Gastroesophageal sphincter (tissue), 4 donors: Measurements from ENCODE around the gene ASAP2. TPM values are rescaled to one million over a fixed set of nuclear protein-coding genes. Genes with fewer than 3 reads are reported as not detected.

ENCODE experiments used
- ATAC-seq: fragments of 150-250 bp; one replicate; pipeline ENCODE4 v1.9.1; 2016; ENCODE audit warnings: mild to moderate bottlenecking, moderate library complexity
- H3K27ac ChIP-seq, 4 donors: fragments of 200-600 bp; sonication (generic) in 3 of 4; 1 replicate in 3 of 4; 2 replicates in 1 of 4; pipeline ENCODE4 v1.5.1; 2016 to 2019
- H3K27me3 ChIP-seq: fragments of 200-600 bp; sonication (generic); one replicate; pipeline ENCODE4 v1.5.1; 2019
- H3K36me3 ChIP-seq, 2 donors: fragments of 200-600 bp; sonication (generic); one replicate each; pipeline ENCODE4 v1.5.1; 2019; ENCODE audit warnings: control low read depth in 1 of 2
- H3K4me1 ChIP-seq, 3 donors: fragments of 200-600 bp; sonication (generic); 1 replicate in 2 of 3; 2 replicates in 1 of 3; pipeline ENCODE4 v1.5.1; 2016 to 2019; ENCODE audit warnings: control low read depth in 2 of 3
- H3K4me3 ChIP-seq, 2 donors: fragments of 200-600 bp; sonication (generic); one replicate each; pipeline ENCODE4 v1.5.1; 2019; ENCODE audit warnings: mild to moderate bottlenecking in 1 of 2, moderate library complexity in 1 of 2
- H3K9me3 ChIP-seq, 3 donors: fragments of 200-600 bp; sonication (generic); one replicate each; pipeline ENCODE4 v1.5.1; 2017 to 2019; ENCODE audit warnings: control low read depth in 2 of 3
- CTCF ChIP-seq, 4 experiments: fragments of 200-600 bp in 2 of 4; fragments of 450-650 bp in 2 of 4; sonication (generic) in 1 of 4; IDR thresholded peaks; one replicate each; pipeline ENCODE4 v1.5.1; 2017 to 2019; ENCODE audit warnings: antibody characterized with exemption in 4 of 4, mild to moderate bottlenecking in 2 of 4, moderate library complexity in 2 of 4
- EP300 ChIP-seq: sonication (generic); formaldehyde crosslinking; IDR thresholded peaks from one replicate; pipeline ENCODE4 v1.6.1; 2017; ENCODE audit warnings: antibody characterized with exemption, mild to moderate bottlenecking
- POLR2A ChIP-seq, 2 donors: fragments of 450-650 bp; IDR thresholded peaks; one replicate each; pipeline ENCODE4 v1.6.1; 2017; ENCODE audit warnings: antibody characterized with exemption in 2 of 2, mild to moderate bottlenecking in 2 of 2, moderate library complexity in 1 of 2
- POLR2AphosphoS5 ChIP-seq: sonication (generic); formaldehyde crosslinking; IDR thresholded peaks from one replicate; pipeline ENCODE4 v1.6.1; 2017; ENCODE audit warnings: antibody characterized with exemption
- WGBS, 2 donors: methylation state at CpG; one replicate each; pipeline ENCODE4 v1.1.5; 2018; ENCODE audit warnings: low coverage in 1 of 2; 5-methylcytosine and 5-hydroxymethylcytosine counted together
- total RNA-seq, 4 donors: library from RNA; depleted of rRNA; stranded (reverse); fragments of >200 nt; gene quantifications; one replicate each; pipeline ENCODE4 v1.1.0, GENCODE V29; 2016

ASAP2 gene
- total RNA-seq, 4 donors from 2014 or later: 18.3 to 31.4 (median 26.2) TPM

GRCh38 chr2:9405636-9406035 is 199.0 kb downstream of the ASAP2 start:
- Histone ChIP-seq H3K27ac (no peak overlapping the region), H3K4me1 (peaks cover 16 to 49% (median 20%) of the 10 kb centered on the region in 3 donors), H3K4me3 (no peak overlapping the region), H3K27me3 (no peaks in the 10 kb centered on the region), H3K9me3 (no peaks in the 10 kb centered on the region), H3K36me3 (peaks cover 0 to 71% of the 10 kb centered on the region in 2 donors)
- ATAC-seq: no peak
- WGBS, 2 donors: 100% methylated on average over 1 to 2 of the region's 2 CpGs
- TF ChIP-seq CTCF (IDR thresholded peaks at IDR 0.05): no peak

GRCh38 chr2:9406529-9407362 is 200.1 kb downstream of the ASAP2 start:
- TF ChIP-seq EP300 (no peak), POLR2A (IDR thresholded peaks at IDR 0.05) (no peak), POLR2AphosphoS5 (no peak), CTCF (IDR thresholded peaks at IDR 0.05) (no peak)
- ATAC-seq: peak; percentile 29
- Histone ChIP-seq H3K36me3 (peaks cover 0 to 71% of the 10 kb centered on the region in 2 donors), H3K4me1 (peaks cover 16 to 49% (median 20%) of the 10 kb centered on the region in 3 donors), H3K27me3 (no peaks in the 10 kb centered on the region), H3K27ac (peak overlapping the region; percentile 8 to 65 (median 62)), H3K4me3 (no peak overlapping the region), H3K9me3 (no peaks in the 10 kb centered on the region)
- 40 to 45% methylated on average over 6 to 7 of the region's 13 CpGs for WGBS, 2 donors

- peak overlapping the region; percentile 8 to 65 (median 62) for H3K27ac ChIP-seq
Observed at GRCh38 chr2:9407363-9407811, 200.8 kb downstream of the ASAP2 start.

GRCh38 chr2:9408641-9409151 is 202.1 kb downstream of the ASAP2 start:
- no peaks in the 10 kb centered on the region for H3K27me3 ChIP-seq
- peaks cover 16 to 37% (median 19%) of the 10 kb centered on the region in 3 donors for H3K4me1 ChIP-seq
- 86 to 91% methylated on average over 6 to 9 of the region's 9 CpGs for WGBS, 2 donors
- peak overlapping the region in 2 of 4 donors; percentile 10 to 64 for H3K27ac ChIP-seq
- no peaks in the 10 kb centered on the region for H3K9me3 ChIP-seq
- peaks cover 0 to 73% of the 10 kb centered on the region in 2 donors for H3K36me3 ChIP-seq
- ATAC-seq: no peak
- no peak overlapping the region for H3K4me3 ChIP-seq
- no peak for TF ChIP-seq EP300

More at GRCh38 chr2:9407363-9407811, 200.8 kb downstream of the ASAP2 start:
- WGBS, 2 donors: 58 to 63% methylated on average over 2 to 3 of the region's 8 CpGs
- Histone ChIP-seq H3K4me1 (peaks cover 16 to 49% (median 20%) of the 10 kb centered on the region in 3 donors), H3K27me3 (no peaks in the 10 kb centered on the region), H3K9me3 (no peaks in the 10 kb centered on the region), H3K36me3 (peaks cover 0 to 69% of the 10 kb centered on the region in 2 donors), H3K4me3 (no peak overlapping the region)
- peak; percentile 13 for ATAC-seq
- TF ChIP-seq POLR2AphosphoS5: no peak
- no peak for TF ChIP-seq EP300
- no peak for TF ChIP-seq CTCF (IDR thresholded peaks at IDR 0.05)
- TF ChIP-seq POLR2A (IDR thresholded peaks at IDR 0.05): no peak

GRCh38 chr2:9410108-9410507 is 203.5 kb downstream of the ASAP2 start:
- H3K4me3 ChIP-seq: no peak overlapping the region
- H3K27ac ChIP-seq: no peak overlapping the region
- no peaks in the 10 kb centered on the region for H3K9me3 ChIP-seq
- ATAC-seq: no peak
- H3K36me3 ChIP-seq: peaks cover 0 to 82% of the 10 kb centered on the region in 2 donors
- 91% methylated on average over 3 of the region's 3 CpGs; no CpG with 5 or more reads in 1 of the 2 donors for WGBS, 2 donors
- H3K4me1 ChIP-seq: peaks cover 10 to 23% (median 12%) of the 10 kb centered on the region in 3 donors
- H3K27me3 ChIP-seq: no peaks in the 10 kb centered on the region
- no peak for TF ChIP-seq EP300
- TF ChIP-seq POLR2AphosphoS5: no peak
